Vagina (tissue), 2 donors: ENCODE data around the gene DAPK2. TPM values are rescaled to one million over a fixed set of nuclear protein-coding genes. Genes with fewer than 3 reads are reported as not detected.

ENCODE experiments used
- DNase-seq, 2 donors: peaks; one replicate each; pipeline ENCODE4 v3.0.0-alpha.2; 2017; ENCODE audit errors: extremely low spot score in 2 of 2
- H3K27ac ChIP-seq: fragments of 200-600 bp; sonication (generic); one replicate; pipeline ENCODE4 v1.5.1; 2019
- H3K27me3 ChIP-seq: fragments of 200-600 bp; sonication (generic); one replicate; pipeline ENCODE4 v1.5.1; 2019
- H3K36me3 ChIP-seq, 2 donors: fragments of 200-600 bp; sonication (generic); one replicate each; pipeline ENCODE4 v1.5.1; 2017 to 2019
- H3K4me1 ChIP-seq: fragments of 200-600 bp; sonication (generic); one replicate; pipeline ENCODE4 v1.5.1; 2019
- H3K4me3 ChIP-seq, 2 donors: fragments of 200-600 bp; sonication (generic); 1 replicate in 1 of 2; 2 replicates in 1 of 2; pipeline ENCODE4 v1.5.1; 2016 to 2019
- H3K9me3 ChIP-seq: fragments of 200-600 bp; sonication (generic); one replicate; pipeline ENCODE4 v1.5.1; 2019
- CTCF ChIP-seq, 3 experiments: fragments of 450-650 bp in 2 of 3; fragments of 200-600 bp in 1 of 3; sonication (generic) in 1 of 3; IDR thresholded peaks; one replicate each; pipeline ENCODE4 v1.5.1; 2017 to 2019; ENCODE audit warnings: antibody characterized with exemption in 3 of 3, mild to moderate bottlenecking in 2 of 3, moderate library complexity in 2 of 3
- POLR2A ChIP-seq, 2 donors: fragments of 450-650 bp; IDR thresholded peaks; one replicate each; pipeline ENCODE4 v1.6.1; 2017; ENCODE audit warnings: antibody characterized with exemption in 2 of 2, mild to moderate bottlenecking in 2 of 2, moderate library complexity in 2 of 2
- POLR2AphosphoS5 ChIP-seq, 2 donors: sonication (generic); formaldehyde crosslinking; IDR thresholded peaks; one replicate each; pipeline ENCODE4 v1.9.0; 2017; ENCODE audit warnings: antibody characterized with exemption in 2 of 2, mild to moderate bottlenecking in 2 of 2, low read depth in 1 of 2; ENCODE audit not compliant: insufficient read depth in 1 of 2
- intact Hi-C: fragments of 100-400 bp; cut with DNase I; formaldehyde crosslinking; loops from one replicate; pipeline ENCODE4 v1.15.1; 2023
- total RNA-seq: library from RNA; depleted of rRNA; stranded (reverse); fragments of >200 nt; gene quantifications from one replicate; pipeline ENCODE4 v1.2.3, GENCODE V29; 2016

DAPK2 gene
- total RNA-seq, 1 donor from 2014 or later = 50.3 TPM

GRCh38 chr15:63948971-63949370 lies 97.3 kb downstream of the DAPK2 start:
- Histone ChIP-seq H3K9me3 (no peaks in the 10 kb centered on the region), H3K36me3 (no peaks in the 10 kb centered on the region), H3K27ac (no peak overlapping the region), H3K4me1 (peaks cover 25% of the 10 kb centered on the region), H3K27me3 (no peaks in the 10 kb centered on the region), H3K4me3 (no peak overlapping the region)
- intact Hi-C loops = no loop called here
- DNase-seq = peak in 1 of 2 donors; percentile 56
- TF ChIP-seq POLR2A (IDR thresholded peaks at IDR 0.05) (no peak), POLR2AphosphoS5 (IDR thresholded peaks at IDR 0.05; ENCODE audit: insufficient read depth in 1 of 2, low read depth in 1 of 2) (no peak), CTCF (IDR thresholded peaks at IDR 0.05) (no peak)

GRCh38 chr15:63948436-63948835 lies 97.8 kb downstream of the DAPK2 start:
- no peak for TF ChIP-seq POLR2AphosphoS5 (IDR thresholded peaks at IDR 0.05; ENCODE audit: insufficient read depth in 1 of 2, low read depth in 1 of 2)
- peaks cover 25% of the 10 kb centered on the region for H3K4me1 ChIP-seq
- no peak overlapping the region for H3K27ac ChIP-seq
- DNase-seq = no peak
- no peaks in the 10 kb centered on the region for H3K27me3 ChIP-seq
- no peaks in the 10 kb centered on the region for H3K9me3 ChIP-seq
- no peaks in the 10 kb centered on the region for H3K36me3 ChIP-seq
- H3K4me3 ChIP-seq = no peak overlapping the region
- intact Hi-C loops = no loop called here

- intact Hi-C loops = no loop called here
- TF ChIP-seq POLR2AphosphoS5 (IDR thresholded peaks at IDR 0.05; ENCODE audit: insufficient read depth in 1 of 2, low read depth in 1 of 2) (no peak), CTCF (IDR thresholded peaks at IDR 0.05) (no peak), POLR2A (IDR thresholded peaks at IDR 0.05) (no peak)
- no peak for DNase-seq
- Histone ChIP-seq H3K27me3 (no peaks in the 10 kb centered on the region), H3K4me3 (no peak overlapping the region), H3K27ac (no peak overlapping the region), H3K4me1 (peaks cover 25% of the 10 kb centered on the region), H3K9me3 (no peaks in the 10 kb centered on the region), H3K36me3 (no peaks in the 10 kb centered on the region)
These were observed 99.1 kb downstream of the DAPK2 start for GRCh38 chr15:63947228-63947627.

GRCh38 chr15:63946524-63947065 lies 99.7 kb downstream of the DAPK2 start:
- intact Hi-C loops = no loop called here
- TF ChIP-seq POLR2A (IDR thresholded peaks at IDR 0.05) (no peak), POLR2AphosphoS5 (IDR thresholded peaks at IDR 0.05; ENCODE audit: insufficient read depth in 1 of 2, low read depth in 1 of 2) (no peak), CTCF (IDR thresholded peaks at IDR 0.05) (no peak)
- H3K27me3 ChIP-seq = no peaks in the 10 kb centered on the region
- H3K36me3 ChIP-seq = no peaks in the 10 kb centered on the region
- no peak overlapping the region for H3K4me3 ChIP-seq
- peak; percentile 49 to 67 for DNase-seq
- no peak overlapping the region for H3K27ac ChIP-seq
- peaks cover 28% of the 10 kb centered on the region for H3K4me1 ChIP-seq
- H3K9me3 ChIP-seq = no peaks in the 10 kb centered on the region

GRCh38 chr15:63945838-63946298 lies 100.4 kb downstream of the DAPK2 start:
- peak; percentile 87 to 90 for DNase-seq
- intact Hi-C loops = no loop called here
- no peaks in the 10 kb centered on the region for H3K36me3 ChIP-seq
- H3K9me3 ChIP-seq = no peaks in the 10 kb centered on the region
- TF ChIP-seq POLR2AphosphoS5 (IDR thresholded peaks at IDR 0.05; ENCODE audit: insufficient read depth in 1 of 2, low read depth in 1 of 2) (no peak), POLR2A (IDR thresholded peaks at IDR 0.05) (no peak), CTCF (IDR thresholded peaks at IDR 0.05) (no peak)
- H3K27me3 ChIP-seq = no peaks in the 10 kb centered on the region
- H3K27ac ChIP-seq = no peak overlapping the region
- H3K4me1 ChIP-seq = peaks cover 29% of the 10 kb centered on the region
- H3K4me3 ChIP-seq = no peak overlapping the region
